Bone marrow (tissue), 2 donors: Measurements from ENCODE around the gene PDGFRB.
"Not testable (repeated sequence)": the region's sequence is repeated elsewhere in the genome, so short reads cannot be mapped to it uniquely, and the experiment has no call there.

Source experiments
- DNase-seq, 2 donors: peaks; one replicate each; lab custom pipeline; 2025; lab: John Stamatoyannopoulos, UW

PDGFRB gene

GRCh38 chr5:150114102-150114641, 41.5 kb downstream of the PDGFRB start:
- DNase-seq: no peak

- no peak for DNase-seq
Observed at GRCh38 chr5:150113047-150113744, 42.4 kb downstream of the PDGFRB start.

GRCh38 chr5:150112201-150113046, 43.2 kb downstream of the PDGFRB start:
- no peak for DNase-seq

- DNase-seq: no peak
Observed at GRCh38 chr5:150111122-150111521, 44.5 kb downstream of the PDGFRB start.

- no peak for DNase-seq
Observed at GRCh38 chr5:150109921-150110320, 45.7 kb downstream of the PDGFRB start.

- no peak for DNase-seq
Observed at GRCh38 chr5:150108711-150109514, 46.7 kb downstream of the PDGFRB start.

GRCh38 chr5:150107909-150108447, 47.7 kb downstream of the PDGFRB start:
- DNase-seq: no peak

- peak in 1 of 2 donors; percentile 52 for DNase-seq
Observed at GRCh38 chr5:150106674-150107426, 48.8 kb downstream of the PDGFRB start.

GRCh38 chr5:150105928-150106615, 49.6 kb downstream of the PDGFRB start:
- DNase-seq: no peak

- no peak for DNase-seq
Observed at GRCh38 chr5:150104550-150104870, 51.1 kb downstream of the PDGFRB start.

- DNase-seq: no peak
Observed at GRCh38 chr5:150103678-150104549, 51.7 kb downstream of the PDGFRB start.

GRCh38 chr5:150101023-150101422, 54.6 kb downstream of the PDGFRB start:
- DNase-seq: no peak

GRCh38 chr5:150097152-150097551, 58.5 kb downstream of the PDGFRB start:
- DNase-seq: no peak

- DNase-seq: no peak
Observed at GRCh38 chr5:150092159-150092787, 63.4 kb downstream of the PDGFRB start.

GRCh38 chr5:150085950-150086715, 69.5 kb downstream of the PDGFRB start, which contains the start of gene CSF1R:
TSS of gene CSF1R (minus strand) at chr5:150086554. CDS start at chr5:150086427, 127 bp downstream.
- DNase-seq: no peak

GRCh38 chr5:150085191-150085912, 70.3 kb downstream of the PDGFRB start:
- no peak for DNase-seq

GRCh38 chr5:150084754-150085153, 70.9 kb downstream of the PDGFRB start:
- DNase-seq: not testable (repeated sequence)

GRCh38 chr5:150082889-150083288, 72.8 kb downstream of the PDGFRB start:
- DNase-seq: no peak
